Choroid plexus epithelial cell (primary cell): Measurements from ENCODE around the gene FAM117A.

Source experiments
- DNase-seq: peaks from one replicate; pipeline ENCODE4 v3.0.0-alpha.2; 2010; ENCODE audit warnings: low read depth
- H3K4me3 ChIP-seq: 2 replicates; pipeline ENCODE4 v1.5.1; 2011; ENCODE audit warnings: low read depth, mild to moderate bottlenecking, control low read depth, low read length, moderate library complexity
- CTCF ChIP-seq: conservative IDR thresholded peaks from 2 replicates; pipeline ENCODE4 v1.5.1; 2011; ENCODE audit warnings: low read depth, mild to moderate bottlenecking, control low read depth, inconsistent platforms, low read length, moderate library complexity

The FAM117A gene

DNA sequence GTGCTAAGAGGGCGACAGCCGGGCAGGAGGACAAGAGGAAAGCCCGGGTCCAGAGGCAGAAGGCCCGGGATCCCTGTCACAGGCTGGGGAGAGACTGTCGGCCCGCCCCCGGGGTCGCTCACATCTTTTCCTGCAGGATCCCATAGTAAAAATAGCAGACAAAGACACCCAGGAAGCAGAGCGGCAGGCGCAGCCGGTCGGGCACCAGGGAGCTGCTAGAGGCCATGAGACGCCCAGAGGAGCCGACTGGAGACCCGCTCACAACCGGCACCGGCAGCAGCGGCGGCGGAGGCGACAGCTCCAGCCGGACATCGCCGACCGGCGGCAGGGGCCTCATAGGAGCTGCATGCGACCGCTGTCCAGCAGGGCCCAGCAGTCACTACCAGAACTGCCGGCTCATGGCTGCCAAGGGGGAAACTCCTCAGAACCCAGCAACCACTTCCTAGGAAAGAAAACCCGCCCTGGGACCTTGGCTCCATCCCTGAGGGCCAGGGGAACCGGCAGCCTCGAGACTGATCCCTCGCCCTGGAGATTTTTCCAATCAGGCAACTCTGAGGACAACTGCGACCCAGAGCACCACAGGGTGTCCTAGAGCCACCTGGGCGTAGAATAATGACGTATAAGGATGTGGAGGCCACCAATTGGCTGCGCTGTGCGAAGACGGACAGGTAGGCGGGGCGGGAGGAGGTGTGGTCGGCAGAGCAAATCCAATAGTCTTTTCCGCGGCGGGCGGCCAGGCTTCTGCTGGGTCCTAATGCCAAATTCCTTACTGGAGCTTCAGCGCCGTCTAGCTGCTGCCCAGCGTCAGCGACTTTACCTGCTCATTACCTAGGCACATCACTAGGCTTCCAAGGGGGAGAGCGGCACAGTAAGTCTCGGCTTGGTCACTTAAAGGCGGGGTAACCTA, 56.1 kb downstream of the FAM117A start, which contains the start of gene SLC35B1:
Gene SLC35B1, minus strand, starts transcription at position 357 of the 907 bp plus-strand sequence. Its CDS starts 131 bp downstream, at position 226.
- H3K4me3 ChIP-seq: peak within 1 kb of the TSS; percentile 92
- peak; percentile 99 for DNase-seq
- peak; percentile 99 for TF ChIP-seq CTCF

GRCh38 chr17:49707246-49707607, 56.7 kb downstream of the FAM117A start:
- DNase-seq: peak; percentile 22
- H3K4me3 ChIP-seq: peak overlapping the region; percentile 92
- TF ChIP-seq CTCF: peak; percentile 17

GRCh38 chr17:49705254-49705653, 58.7 kb downstream of the FAM117A start:
- no peak for TF ChIP-seq CTCF
- H3K4me3 ChIP-seq: no peak overlapping the region
- DNase-seq: no peak

- DNase-seq: peak; percentile 81
- H3K4me3 ChIP-seq: no peak overlapping the region
- peak; percentile 77 for TF ChIP-seq CTCF
Observed at GRCh38 chr17:49703557-49704277, 60.2 kb downstream of the FAM117A start.

DNA sequence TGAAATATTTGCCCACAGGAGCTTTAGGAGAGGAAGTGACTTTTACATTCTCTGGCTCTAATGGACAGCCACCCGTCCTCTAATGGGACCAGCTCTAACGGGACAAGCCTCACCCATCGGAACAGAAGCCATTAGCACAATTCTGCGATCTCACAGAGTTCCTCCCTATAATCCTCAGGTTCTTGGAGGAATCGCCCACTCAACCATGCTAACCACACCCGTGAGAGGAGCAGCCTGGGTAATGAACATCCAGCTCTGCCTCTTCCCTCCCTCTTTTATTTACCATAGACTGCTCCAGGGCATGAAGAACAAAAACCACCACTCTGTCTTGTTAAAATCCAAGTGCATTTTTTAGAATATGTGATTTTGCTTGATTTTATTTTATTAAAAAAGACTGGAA, 63.0 kb downstream of the FAM117A start:
- no peak for DNase-seq
- TF ChIP-seq CTCF: no peak
- H3K4me3 ChIP-seq: no peak overlapping the region

DNA sequence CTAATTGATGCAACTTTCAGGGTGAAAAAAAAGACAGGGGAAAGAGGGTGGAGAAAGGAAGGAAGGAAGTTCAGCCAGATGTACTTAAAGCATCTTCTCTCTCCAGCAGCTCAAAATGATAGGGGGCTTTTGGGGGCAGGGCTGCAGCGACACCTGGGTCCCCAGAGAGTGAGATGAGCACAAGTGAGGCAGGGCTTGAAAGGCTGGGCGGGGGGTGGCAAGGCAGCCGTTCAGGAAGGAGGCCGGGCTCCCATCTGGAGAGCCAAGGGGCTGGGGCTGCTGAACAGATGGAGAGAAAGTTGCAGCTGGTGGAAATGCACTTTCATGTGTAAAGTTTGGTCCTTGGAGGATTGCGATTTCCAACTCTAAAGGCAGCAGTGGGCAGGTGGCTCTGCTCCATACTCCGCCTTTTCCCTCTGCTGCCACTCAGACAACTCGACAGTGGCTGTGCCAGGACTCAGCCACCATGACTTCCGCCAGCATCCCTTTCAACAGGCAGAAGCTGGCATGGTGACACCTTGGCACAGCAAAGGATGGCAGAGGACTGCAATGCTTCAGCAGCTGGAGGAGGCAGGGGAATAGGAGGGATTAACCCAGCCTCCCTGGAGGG, 63.9 kb downstream of the FAM117A start:
- DNase-seq: no peak
- H3K4me3 ChIP-seq: no peak overlapping the region
- no peak for TF ChIP-seq CTCF
